Fibroblast of pulmonary artery (primary cell): ENCODE measurements around the gene PARP16.
A peak's percentile ranks its signal among the peaks of the same experiment; 100 is the strongest.

Experiments
- DNase-seq: peaks from one replicate; pipeline ENCODE4 v3.0.0-alpha.2; 2010; ENCODE audit warnings: low read depth
- H3K4me3 ChIP-seq: replicated peaks from 2 replicates; pipeline ENCODE4 v1.5.1; 2011; ENCODE audit warnings: low read depth, mild to moderate bottlenecking, control low read depth, low read length, moderate library complexity
- TF ChIP-seq, protein P1 (sequence below): IDR thresholded peaks from 2 replicates; pipeline ENCODE4 v1.5.1; 2011; ENCODE audit warnings: mild to moderate bottlenecking, control low read depth, low read length, inconsistent platforms; ENCODE audit errors: missing control alignments

The PARP16 gene, protein sequence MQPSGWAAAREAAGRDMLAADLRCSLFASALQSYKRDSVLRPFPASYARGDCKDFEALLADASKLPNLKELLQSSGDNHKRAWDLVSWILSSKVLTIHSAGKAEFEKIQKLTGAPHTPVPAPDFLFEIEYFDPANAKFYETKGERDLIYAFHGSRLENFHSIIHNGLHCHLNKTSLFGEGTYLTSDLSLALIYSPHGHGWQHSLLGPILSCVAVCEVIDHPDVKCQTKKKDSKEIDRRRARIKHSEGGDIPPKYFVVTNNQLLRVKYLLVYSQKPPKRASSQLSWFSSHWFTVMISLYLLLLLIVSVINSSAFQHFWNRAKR

DNA sequence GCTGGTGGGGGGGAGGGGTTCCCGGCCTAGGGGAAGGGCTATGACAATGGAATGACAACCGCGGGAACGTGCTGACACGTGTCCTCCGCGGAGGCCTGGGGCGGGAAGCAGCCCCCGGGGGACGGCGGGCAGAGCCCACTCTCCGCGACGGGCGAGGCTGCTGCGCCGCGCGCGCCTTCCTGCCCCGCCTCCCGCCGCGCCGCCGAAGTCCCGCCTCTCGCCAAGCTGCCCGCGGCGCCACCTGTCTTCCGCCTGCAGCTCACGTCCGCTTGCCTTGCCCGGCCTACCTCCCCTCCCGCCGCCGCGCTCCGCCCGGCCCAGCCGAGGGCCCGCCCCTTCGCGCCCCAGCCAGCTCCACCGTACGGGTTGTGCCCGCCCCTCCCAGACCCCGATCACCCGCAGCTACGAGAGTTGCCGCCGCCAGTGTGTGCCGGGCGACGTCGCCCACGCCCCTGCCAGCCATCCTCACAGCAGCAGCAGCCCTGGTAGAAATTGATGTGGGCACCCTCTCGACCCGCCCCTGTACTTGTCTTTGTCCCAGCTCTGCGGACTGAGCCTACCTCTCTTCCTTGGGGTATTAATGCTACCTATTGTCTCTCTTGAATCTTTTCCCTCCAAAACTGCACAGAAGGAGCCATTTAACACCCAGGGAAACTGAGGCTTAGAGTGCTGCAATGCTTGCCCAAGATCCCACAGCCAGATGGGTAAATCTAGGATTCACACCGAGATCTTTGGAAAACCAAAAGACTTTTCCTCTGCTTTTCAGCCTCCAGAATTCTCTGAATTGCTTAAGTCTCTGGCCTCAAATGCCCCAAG lies at the start of gene PARP16:
PARP16 (minus strand) TSS at position 180 of the 816 bp plus-strand sequence. CDS start 457 bp downstream, outside the sequence.
- peak; percentile 78 for DNase-seq
- peak within 1 kb of the TSS; percentile 70 for H3K4me3 ChIP-seq
- TF ChIP-seq, protein P1, sequence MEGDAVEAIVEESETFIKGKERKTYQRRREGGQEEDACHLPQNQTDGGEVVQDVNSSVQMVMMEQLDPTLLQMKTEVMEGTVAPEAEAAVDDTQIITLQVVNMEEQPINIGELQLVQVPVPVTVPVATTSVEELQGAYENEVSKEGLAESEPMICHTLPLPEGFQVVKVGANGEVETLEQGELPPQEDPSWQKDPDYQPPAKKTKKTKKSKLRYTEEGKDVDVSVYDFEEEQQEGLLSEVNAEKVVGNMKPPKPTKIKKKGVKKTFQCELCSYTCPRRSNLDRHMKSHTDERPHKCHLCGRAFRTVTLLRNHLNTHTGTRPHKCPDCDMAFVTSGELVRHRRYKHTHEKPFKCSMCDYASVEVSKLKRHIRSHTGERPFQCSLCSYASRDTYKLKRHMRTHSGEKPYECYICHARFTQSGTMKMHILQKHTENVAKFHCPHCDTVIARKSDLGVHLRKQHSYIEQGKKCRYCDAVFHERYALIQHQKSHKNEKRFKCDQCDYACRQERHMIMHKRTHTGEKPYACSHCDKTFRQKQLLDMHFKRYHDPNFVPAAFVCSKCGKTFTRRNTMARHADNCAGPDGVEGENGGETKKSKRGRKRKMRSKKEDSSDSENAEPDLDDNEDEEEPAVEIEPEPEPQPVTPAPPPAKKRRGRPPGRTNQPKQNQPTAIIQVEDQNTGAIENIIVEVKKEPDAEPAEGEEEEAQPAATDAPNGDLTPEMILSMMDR = peak; percentile 6

DNA sequence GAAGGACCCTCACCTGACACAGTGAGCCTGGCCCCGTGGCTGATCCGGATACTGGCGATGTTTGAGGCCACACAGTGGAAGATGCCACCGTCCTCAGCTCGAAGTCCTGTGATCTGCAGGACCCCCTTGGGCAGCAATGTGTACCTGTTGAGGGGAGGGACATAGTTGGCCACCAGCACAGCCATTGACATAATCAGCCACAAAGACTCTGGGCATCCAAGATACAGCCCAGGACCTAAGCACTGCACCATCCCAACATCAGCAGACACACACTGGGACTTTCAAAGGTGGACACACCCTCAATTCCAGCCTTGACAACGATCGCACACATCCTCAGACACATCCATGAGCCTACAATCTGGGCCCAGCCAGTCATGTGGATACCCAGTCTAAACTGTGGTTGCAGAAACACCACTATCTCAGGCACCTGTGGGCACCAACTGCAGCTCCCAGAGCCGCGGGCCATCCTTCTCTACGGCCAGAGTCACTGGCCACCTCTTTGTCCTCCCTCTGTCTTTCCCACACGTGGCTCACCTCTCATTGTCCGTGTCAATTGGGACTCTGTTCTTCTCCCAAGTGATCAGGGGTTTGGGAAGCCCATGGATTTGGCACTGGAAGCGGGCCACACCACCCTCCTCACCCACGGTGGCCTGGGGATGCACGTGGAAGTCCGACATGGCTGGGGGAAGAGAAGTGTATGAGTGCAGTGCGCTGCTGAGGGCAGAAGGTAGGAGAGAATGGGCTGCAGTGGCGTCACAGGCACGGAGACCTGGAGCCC lies 48.8 kb upstream of the PARP16 start:
- TF ChIP-seq, protein P1 = no peak
- H3K4me3 ChIP-seq = no peak overlapping the region
- no peak for DNase-seq

DNA sequence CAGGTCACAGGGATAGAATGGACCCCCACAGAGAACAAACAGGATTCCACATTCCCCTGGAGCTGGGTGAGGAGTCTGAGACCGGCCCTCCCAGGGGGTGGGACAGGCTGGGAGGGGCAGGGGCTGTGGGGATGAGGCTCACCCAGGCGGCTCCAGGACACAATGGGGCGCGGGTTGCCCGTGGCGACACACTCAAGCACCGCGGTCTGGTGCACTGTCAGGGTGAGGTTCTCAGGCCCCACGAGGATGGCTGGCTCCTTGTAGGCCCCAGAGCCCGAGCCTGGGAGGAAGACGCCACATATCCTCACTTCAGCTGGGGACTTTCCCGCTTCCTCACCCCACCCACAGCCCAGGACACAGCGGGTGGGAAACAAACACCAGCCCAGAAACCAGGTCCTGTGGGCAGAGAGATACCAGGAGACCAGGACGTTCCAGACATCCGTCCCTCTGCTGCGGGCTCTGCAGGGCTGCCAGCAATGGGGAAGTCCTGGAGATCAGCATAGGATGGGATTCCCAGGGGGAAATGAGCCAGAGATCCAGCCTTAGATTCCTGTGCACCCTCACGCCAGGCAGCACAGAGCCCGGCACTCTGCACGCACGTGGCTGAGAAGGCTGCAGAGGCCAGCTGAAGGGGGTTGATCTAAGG lies 48.0 kb upstream of the PARP16 start:
- no peak overlapping the region for H3K4me3 ChIP-seq
- DNase-seq = no peak
- TF ChIP-seq, protein P1 = no peak

DNA sequence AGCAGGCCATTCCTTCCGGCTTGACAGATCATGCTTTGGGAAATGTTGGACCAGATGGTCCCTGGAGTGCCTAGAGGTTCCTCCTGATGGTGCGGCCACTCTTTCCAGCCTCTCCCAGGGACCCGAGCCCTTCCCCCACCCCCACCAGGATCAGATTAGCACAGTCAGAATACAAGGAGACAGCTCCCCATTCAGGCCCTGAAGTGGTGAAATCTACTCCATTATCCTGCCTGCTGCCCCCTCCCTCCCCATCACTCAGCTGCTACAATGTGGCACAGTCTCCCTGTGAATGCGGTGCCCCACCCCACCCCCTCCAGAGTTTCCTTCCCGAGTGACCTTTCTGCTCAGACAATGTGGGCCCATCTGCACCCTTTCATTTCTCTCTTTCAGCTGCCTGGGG lies 47.2 kb upstream of the PARP16 start:
- H3K4me3 ChIP-seq = no peak overlapping the region
- DNase-seq = no peak
- TF ChIP-seq, protein P1 = no peak

DNA sequence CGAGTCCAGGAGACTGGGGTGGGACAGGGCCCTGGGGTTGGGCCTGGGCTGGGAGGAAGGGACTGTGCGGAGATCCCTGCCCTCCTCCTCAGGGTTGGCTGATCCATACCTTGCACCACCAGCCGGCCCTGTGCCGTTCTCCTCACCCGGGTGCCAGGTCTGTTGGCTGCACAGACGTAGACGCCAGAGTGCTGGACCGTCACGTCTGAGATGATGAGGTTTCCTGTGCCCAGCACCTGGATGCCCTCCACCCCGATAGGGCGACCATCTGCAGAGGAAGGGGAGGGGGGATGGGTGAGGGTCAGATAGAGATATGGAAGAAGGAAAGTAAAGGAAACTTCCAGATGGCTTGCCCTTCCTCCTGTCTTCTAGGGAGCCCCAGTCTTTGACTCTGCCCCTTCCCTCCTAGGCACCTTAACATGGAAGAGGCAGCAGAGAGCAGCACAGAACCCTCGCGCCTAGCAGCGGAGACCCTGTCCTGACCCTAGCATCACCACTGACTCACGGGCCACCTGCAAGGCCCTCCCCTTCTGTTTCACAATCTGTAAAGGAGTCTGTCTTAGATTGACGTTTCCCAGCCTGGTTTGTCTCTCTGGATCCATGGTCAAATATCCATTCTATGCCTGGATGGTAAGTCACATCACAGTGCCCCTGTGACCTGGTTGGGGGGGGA lies 46.6 kb upstream of the PARP16 start:
- no peak overlapping the region for H3K4me3 ChIP-seq
- TF ChIP-seq, protein P1 = no peak
- DNase-seq = no peak
